GM23248 (cell line): ENCODE data around the gene KIF4B.

Source experiments
- EZH2 ChIP-seq: fragments of 200-600 bp; sonication (generic); IDR thresholded peaks from 2 replicates; pipeline ENCODE4 v1.6.1; 2018; ENCODE audit warnings: antibody characterized with exemption, mild to moderate bottlenecking; ENCODE audit not compliant: insufficient read depth, poor library complexity, severe bottlenecking
- EZH2phosphoT487 ChIP-seq: fragments of 200-600 bp; sonication (generic); IDR thresholded peaks from 2 replicates; pipeline ENCODE4 v1.6.1; 2018; ENCODE audit warnings: antibody characterized with exemption, moderate library complexity, mild to moderate bottlenecking, low read depth; ENCODE audit not compliant: insufficient read depth

- TF ChIP-seq EZH2, result no peak
- TF ChIP-seq EZH2phosphoT487, result no peak
Measured at GRCh38 chr5:154971501-154971900, 42.1 kb upstream of the KIF4B start.
